ENCODE measurements around the gene CDCA7L.
"Not testable (repeated sequence)": the region's sequence is repeated elsewhere in the genome, so short reads cannot be mapped to it uniquely, and the experiment has no call there.

Gene CDCA7L

GRCh38 chr7:21938463-21938862 is 7.2 kb downstream of the CDCA7L start:
- Mint-ChIP-seq H3K4me1 (peaks cover 33% of the 10 kb centered on the region), H3K27ac (no peak overlapping the region), H3K4me3 (no peak overlapping the region), H3K9me3 (peaks cover 52% of the 10 kb centered on the region), H3K27me3 (ENCODE audit: low read depth, poor library complexity) (peaks cover 11% of the 10 kb centered on the region), H3K36me3 (ENCODE audit: low read depth) (peaks cover 64% of the 10 kb centered on the region)
- DNase-seq: no peak
- TF ChIP-seq, protein P1, sequence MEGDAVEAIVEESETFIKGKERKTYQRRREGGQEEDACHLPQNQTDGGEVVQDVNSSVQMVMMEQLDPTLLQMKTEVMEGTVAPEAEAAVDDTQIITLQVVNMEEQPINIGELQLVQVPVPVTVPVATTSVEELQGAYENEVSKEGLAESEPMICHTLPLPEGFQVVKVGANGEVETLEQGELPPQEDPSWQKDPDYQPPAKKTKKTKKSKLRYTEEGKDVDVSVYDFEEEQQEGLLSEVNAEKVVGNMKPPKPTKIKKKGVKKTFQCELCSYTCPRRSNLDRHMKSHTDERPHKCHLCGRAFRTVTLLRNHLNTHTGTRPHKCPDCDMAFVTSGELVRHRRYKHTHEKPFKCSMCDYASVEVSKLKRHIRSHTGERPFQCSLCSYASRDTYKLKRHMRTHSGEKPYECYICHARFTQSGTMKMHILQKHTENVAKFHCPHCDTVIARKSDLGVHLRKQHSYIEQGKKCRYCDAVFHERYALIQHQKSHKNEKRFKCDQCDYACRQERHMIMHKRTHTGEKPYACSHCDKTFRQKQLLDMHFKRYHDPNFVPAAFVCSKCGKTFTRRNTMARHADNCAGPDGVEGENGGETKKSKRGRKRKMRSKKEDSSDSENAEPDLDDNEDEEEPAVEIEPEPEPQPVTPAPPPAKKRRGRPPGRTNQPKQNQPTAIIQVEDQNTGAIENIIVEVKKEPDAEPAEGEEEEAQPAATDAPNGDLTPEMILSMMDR (IDR thresholded peaks at IDR 0.05): no peak

DNA sequence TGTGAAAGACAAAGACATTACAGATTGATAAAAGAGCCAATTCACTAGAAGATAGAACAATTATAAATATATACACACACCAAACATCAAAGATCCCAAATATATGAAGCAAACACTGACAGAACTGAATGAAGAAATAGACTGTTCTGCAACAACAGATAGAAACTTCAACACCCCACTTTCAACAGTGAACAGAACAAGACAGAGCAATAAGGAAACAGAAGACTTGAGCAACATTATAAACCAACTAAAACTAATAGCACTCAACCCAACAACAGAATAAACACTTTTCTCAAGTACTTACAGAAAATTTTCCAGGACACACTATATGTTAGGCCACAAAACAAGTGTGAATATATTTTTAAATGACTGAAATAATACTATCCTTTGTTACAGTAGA is 10.9 kb downstream of the CDCA7L start:
- no peak overlapping the region for H3K4me3 Mint-ChIP-seq
- peaks cover 88% of the 10 kb centered on the region for H3K9me3 Mint-ChIP-seq
- peaks cover 11% of the 10 kb centered on the region for H3K4me1 Mint-ChIP-seq
- peaks cover 3% of the 10 kb centered on the region for H3K27me3 Mint-ChIP-seq (ENCODE audit: low read depth, poor library complexity)
- DNase-seq: no peak
- H3K27ac Mint-ChIP-seq: no peak overlapping the region
- TF ChIP-seq, protein P1 (IDR thresholded peaks at IDR 0.05): no peak
- H3K36me3 Mint-ChIP-seq (ENCODE audit: low read depth): peaks cover 92% of the 10 kb centered on the region

GRCh38 chr7:21933293-21933692 is 12.4 kb downstream of the CDCA7L start:
- H3K4me3 Mint-ChIP-seq; H3K27me3 Mint-ChIP-seq (ENCODE audit: low read depth, poor library complexity); H3K27ac Mint-ChIP-seq; DNase-seq; H3K4me1 Mint-ChIP-seq: not testable (repeated sequence)
- peaks cover 92% of the 10 kb centered on the region for H3K36me3 Mint-ChIP-seq (ENCODE audit: low read depth)
- H3K9me3 Mint-ChIP-seq: peaks cover 96% of the 10 kb centered on the region

GRCh38 chr7:21927693-21928092 is 18.0 kb downstream of the CDCA7L start:
- H3K27me3 Mint-ChIP-seq (ENCODE audit: low read depth, poor library complexity): peaks cover 3% of the 10 kb centered on the region

DNA sequence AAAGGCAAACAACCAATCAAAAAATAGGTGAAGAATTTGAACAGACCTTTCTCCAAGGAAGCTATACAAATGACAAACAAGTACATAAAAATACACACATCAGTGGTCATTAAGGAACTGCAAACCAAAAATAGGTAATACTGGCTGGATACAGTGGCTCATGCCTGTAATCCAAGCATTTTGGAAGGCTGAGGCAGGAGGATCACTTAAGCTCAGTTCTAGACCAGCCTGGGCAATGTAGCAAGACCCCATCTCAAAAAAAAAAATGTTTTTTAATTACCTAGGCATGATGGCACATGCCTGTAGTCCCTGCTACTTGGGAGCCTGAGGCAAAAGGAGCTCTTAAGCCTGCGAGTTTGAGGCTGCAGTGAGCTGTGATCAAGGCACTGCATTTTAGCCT is 19.3 kb downstream of the CDCA7L start:
- no peak for DNase-seq
- H3K9me3 Mint-ChIP-seq: peaks cover 39% of the 10 kb centered on the region
- peaks cover 17% of the 10 kb centered on the region for H3K4me1 Mint-ChIP-seq
- H3K4me3 Mint-ChIP-seq: no peak overlapping the region
- H3K36me3 Mint-ChIP-seq (ENCODE audit: low read depth): peaks cover 45% of the 10 kb centered on the region
- H3K27ac Mint-ChIP-seq: no peak overlapping the region
- TF ChIP-seq, protein P1 (IDR thresholded peaks at IDR 0.05): no peak
- H3K27me3 Mint-ChIP-seq (ENCODE audit: low read depth, poor library complexity): peaks cover 3% of the 10 kb centered on the region

More at GRCh38 chr7:21927693-21928092, 18.0 kb downstream of the CDCA7L start:
- TF ChIP-seq, protein P1 (IDR thresholded peaks at IDR 0.05): no peak
- Mint-ChIP-seq H3K36me3 (ENCODE audit: low read depth) (peaks cover 54% of the 10 kb centered on the region), H3K4me3 (no peak overlapping the region), H3K27ac (peak overlapping the region; percentile 41), H3K4me1 (peaks cover 5% of the 10 kb centered on the region), H3K9me3 (peaks cover 51% of the 10 kb centered on the region)
- no peak for DNase-seq

DNA sequence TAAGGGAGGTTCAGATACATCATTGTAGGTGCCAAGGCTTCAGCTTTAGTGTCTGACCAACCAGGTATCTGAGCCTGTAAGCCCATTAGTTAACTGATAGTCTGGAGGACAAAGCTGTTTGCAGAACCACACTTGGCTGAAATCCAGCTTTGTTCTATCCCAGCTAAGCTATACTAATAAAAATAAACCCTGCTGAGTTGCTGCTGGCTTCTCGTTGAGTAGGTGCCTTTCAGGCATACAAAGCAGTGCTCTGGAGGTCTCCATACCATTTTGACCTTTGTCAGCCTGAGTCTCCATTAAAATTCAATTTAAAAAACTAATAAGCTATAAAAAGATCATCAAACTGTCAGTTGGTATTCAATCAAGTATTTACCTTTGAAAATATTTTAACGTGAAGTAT is 22.0 kb downstream of the CDCA7L start:
- Mint-ChIP-seq H3K4me1 (peaks cover 27% of the 10 kb centered on the region), H3K27me3 (ENCODE audit: low read depth, poor library complexity) (peaks cover 3% of the 10 kb centered on the region), H3K27ac (no peak overlapping the region), H3K9me3 (peaks cover 12% of the 10 kb centered on the region), H3K36me3 (ENCODE audit: low read depth) (peaks cover 18% of the 10 kb centered on the region), H3K4me3 (no peak overlapping the region)
- DNase-seq: no peak
- TF ChIP-seq, protein P1 (IDR thresholded peaks at IDR 0.05): no peak
